Upper lobe of left lung (tissue), 6 donors: ENCODE data around the gene RPL31. TPM values are rescaled to one million over a fixed set of nuclear protein-coding genes. Genes with fewer than 3 reads are reported as not detected.

Experiments
- ATAC-seq, 2 donors: fragments of 200-7000 bp; cut with Tn5 transposase; one replicate each; pipeline ENCODE4 v1.9.1; 2022; ENCODE audit warnings: mild to moderate bottlenecking in 2 of 2, moderate library complexity in 2 of 2; ENCODE audit not compliant: low FRiP score in 2 of 2
- DNase-seq, 2 donors: peaks; one replicate each; pipeline ENCODE4 v3.0.0-alpha.2; 2019 to 2020
- H3K27ac ChIP-seq, 4 donors: fragments of 200-600 bp; sonication (generic); one replicate each; pipeline ENCODE4 v1.5.1; 2016 to 2019
- H3K27me3 ChIP-seq, 4 donors: fragments of 200-600 bp; sonication (generic); one replicate each; pipeline ENCODE4 v1.5.1; 2017 to 2019
- H3K36me3 ChIP-seq, 4 donors: fragments of 200-600 bp; sonication (generic); one replicate each; pipeline ENCODE4 v1.5.1; 2016 to 2019
- H3K4me1 ChIP-seq, 4 donors: fragments of 200-600 bp; sonication (generic); one replicate each; pipeline ENCODE4 v1.5.1; 2018 to 2019
- H3K4me3 ChIP-seq, 4 donors: fragments of 200-600 bp; sonication (generic); one replicate each; pipeline ENCODE4 v1.5.1; 2017 to 2019; ENCODE audit warnings: mild to moderate bottlenecking in 2 of 4, moderate library complexity in 1 of 4
- H3K9me3 ChIP-seq, 4 donors: fragments of 200-600 bp; sonication (generic); one replicate each; pipeline ENCODE4 v1.5.1; 2018 to 2019
- CTCF ChIP-seq, 6 experiments: fragments of 450-650 bp in 4 of 6; fragments of 200-600 bp in 2 of 6; sonication (generic) in 2 of 6; IDR thresholded peaks; one replicate each; pipeline ENCODE4 v1.5.1; 2016 to 2019; ENCODE audit warnings: antibody characterized with exemption in 6 of 6
- EP300 ChIP-seq, 4 donors: sonication (generic); formaldehyde crosslinking; IDR thresholded peaks; one replicate each; pipeline ENCODE4 v1.5.1; 2017; ENCODE audit warnings: antibody characterized with exemption in 4 of 4, control low read depth in 2 of 4
- POLR2A ChIP-seq, 4 donors: fragments of 450-650 bp; IDR thresholded peaks; one replicate each; pipeline ENCODE4 v1.5.1; 2016 to 2017; ENCODE audit warnings: antibody characterized with exemption in 4 of 4, mild to moderate bottlenecking in 2 of 4
- POLR2AphosphoS5 ChIP-seq, 2 donors: sonication (generic); formaldehyde crosslinking; IDR thresholded peaks; one replicate each; pipeline ENCODE4 v1.5.1; 2017; ENCODE audit warnings: antibody characterized with exemption in 2 of 2
- WGBS, 2 donors: methylation state at CpG; one replicate each; pipeline ENCODE4 v1.1.5; 2017 to 2018; 5-methylcytosine and 5-hydroxymethylcytosine counted together
- total RNA-seq, 6 donors: library from RNA; depleted of rRNA in 4 of 6; stranded (reverse); fragments of >200 nt in 4 of 6; gene quantifications; one replicate each; pipeline versions ENCODE4 v1.1.0 to v1.2.1, GENCODE V29; 2016 to 2021
- donor health status: DM: no; HTN: no; CAD: no; lungs with moderate emphysema.
- donor health status: DM: no; HTN: yes; CAD: no; lungs with severe emphysema.

RPL31 gene
- total RNA-seq, 6 donors from 2014 or later, result 422 to 1,166 (median 1,010) TPM

DNA sequence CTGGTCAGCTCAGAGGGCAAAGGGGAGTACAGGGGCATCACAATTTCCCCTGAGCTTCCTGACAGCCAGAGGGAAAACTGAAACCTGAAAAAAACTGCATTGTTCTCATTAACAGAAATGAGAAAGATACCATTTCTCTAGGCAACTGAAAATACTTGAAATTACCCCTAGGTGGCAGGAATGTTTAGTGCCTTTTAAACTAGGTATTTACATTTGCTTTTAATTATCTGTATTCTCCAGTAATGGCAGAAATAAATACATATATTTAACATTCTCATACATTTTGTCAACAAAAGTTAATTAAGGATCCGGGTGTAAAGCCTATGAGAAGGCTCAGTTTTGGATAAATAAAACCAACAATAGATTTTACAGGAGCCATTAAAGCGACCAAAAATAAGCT, 34.5 kb downstream of the RPL31 start:
- no peak overlapping the region for H3K4me3 ChIP-seq
- TF ChIP-seq POLR2AphosphoS5 (IDR thresholded peaks at IDR 0.05) (no peak), POLR2A (IDR thresholded peaks at IDR 0.05) (no peak), CTCF (IDR thresholded peaks at IDR 0.05) (peak in 5 of 6 experiments; percentile 33 to 49 (median 46)), EP300 (IDR thresholded peaks at IDR 0.05) (no peak)
- no peak for DNase-seq
- no peaks in the 10 kb centered on the region for H3K27me3 ChIP-seq
- peaks cover 0 to 4% (median 2%) of the 10 kb centered on the region in 4 donors for H3K4me1 ChIP-seq
- no peak overlapping the region for H3K27ac ChIP-seq
- H3K36me3 ChIP-seq, result peaks cover 9 to 85% (median 46%) of the 10 kb centered on the region in 4 donors
- ATAC-seq, result no peak
- no peaks in the 10 kb centered on the region for H3K9me3 ChIP-seq
- 85% methylated on average over 2 of the region's 2 CpGs for WGBS, 2 donors

- Histone ChIP-seq H3K4me3 (no peak overlapping the region), H3K9me3 (no peaks in the 10 kb centered on the region), H3K4me1 (peaks cover 0 to 4% (median 0%) of the 10 kb centered on the region in 4 donors), H3K27ac (no peak overlapping the region), H3K27me3 (no peaks in the 10 kb centered on the region), H3K36me3 (peaks cover 9 to 79% (median 46%) of the 10 kb centered on the region in 4 donors)
- TF ChIP-seq EP300 (IDR thresholded peaks at IDR 0.05), result no peak
- no peak for TF ChIP-seq CTCF (IDR thresholded peaks at IDR 0.05)
- TF ChIP-seq POLR2AphosphoS5 (IDR thresholded peaks at IDR 0.05), result no peak
- no peak for TF ChIP-seq POLR2A (IDR thresholded peaks at IDR 0.05)
- 88 to 94% methylated on average over 16 to 19 of the region's 19 CpGs for WGBS, 2 donors
- DNase-seq (peak in 1 of 2 donors; percentile 56), ATAC-seq (no peak)
Observed at GRCh38 chr2:101037161-101037755, 35.2 kb downstream of the RPL31 start.

DNA sequence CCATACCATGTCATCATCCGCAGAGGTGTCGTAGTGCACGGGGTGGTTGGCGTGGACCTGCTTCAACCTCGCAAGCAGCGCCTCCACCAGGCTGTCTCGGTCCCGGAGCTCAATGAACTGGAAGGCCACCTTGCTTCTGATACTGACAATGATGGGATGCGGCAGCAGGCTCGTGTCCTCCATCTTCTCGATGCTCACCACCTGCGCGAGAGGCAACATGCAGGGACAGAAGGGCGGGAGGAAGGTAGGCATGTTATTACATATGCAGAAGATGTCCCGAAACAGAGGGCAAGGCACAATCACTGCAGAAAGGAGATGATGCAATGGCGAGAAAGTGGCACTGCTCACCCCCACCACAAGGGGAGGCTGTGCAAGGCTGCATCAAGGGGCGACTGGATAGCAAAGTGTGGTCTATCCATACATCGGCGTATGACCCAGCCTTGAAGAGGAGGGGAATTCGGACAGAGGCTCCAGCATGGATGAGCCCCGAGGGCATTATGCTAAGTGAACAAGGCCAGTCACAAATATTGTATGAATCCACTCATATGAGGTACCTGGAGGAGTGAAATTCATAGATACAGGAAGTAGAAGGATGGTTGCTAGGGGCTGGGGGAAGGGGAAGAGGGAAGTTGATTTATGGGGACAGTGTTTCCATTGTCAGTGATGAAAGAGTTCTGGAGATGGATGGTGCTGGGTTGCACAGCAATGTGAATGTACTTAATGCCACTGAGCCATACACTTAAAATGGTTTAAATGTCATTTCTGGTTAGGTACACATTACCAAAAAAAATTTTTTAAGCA, 36.6 kb downstream of the RPL31 start:
- no peak for ATAC-seq
- no peaks in the 10 kb centered on the region for H3K9me3 ChIP-seq
- H3K4me1 ChIP-seq, result peaks cover 0 to 4% (median 0%) of the 10 kb centered on the region in 4 donors
- no peak overlapping the region for H3K4me3 ChIP-seq
- H3K27ac ChIP-seq, result peak overlapping the region in 1 of 4 donors; percentile 1
- peak in 4 of 6 experiments; percentile 55 to 64 (median 56) for TF ChIP-seq CTCF (IDR thresholded peaks at IDR 0.05)
- TF ChIP-seq POLR2AphosphoS5 (IDR thresholded peaks at IDR 0.05), result no peak
- no peak for TF ChIP-seq POLR2A (IDR thresholded peaks at IDR 0.05)
- TF ChIP-seq EP300 (IDR thresholded peaks at IDR 0.05), result no peak
- 87 to 94% methylated on average over 21 of the region's 21 CpGs for WGBS, 2 donors
- no peak for DNase-seq
- H3K36me3 ChIP-seq, result peaks cover 4 to 68% (median 46%) of the 10 kb centered on the region in 4 donors
- H3K27me3 ChIP-seq, result no peaks in the 10 kb centered on the region

DNA sequence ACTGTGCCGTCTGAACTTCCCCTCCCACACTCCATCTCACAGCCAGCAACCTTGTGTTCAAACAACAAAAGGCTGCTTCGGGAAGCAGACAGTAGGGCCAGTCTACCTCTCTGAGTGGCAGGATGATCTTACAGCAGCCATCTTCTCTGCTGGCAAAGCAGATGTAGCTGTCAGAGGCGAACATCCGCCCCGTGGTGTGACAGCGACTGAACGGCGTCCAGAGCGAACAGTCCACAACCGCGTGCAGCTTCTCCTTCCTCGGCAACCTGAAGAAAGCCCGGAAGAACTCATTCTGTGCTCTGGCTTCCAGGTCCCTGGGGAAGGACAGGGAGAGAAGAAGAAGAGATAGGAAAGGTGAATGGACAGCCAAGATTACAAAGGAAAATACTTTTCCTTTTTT, 38.0 kb downstream of the RPL31 start:
- Histone ChIP-seq H3K9me3 (no peaks in the 10 kb centered on the region), H3K27ac (peak overlapping the region in 1 of 4 donors; percentile 1), H3K27me3 (no peaks in the 10 kb centered on the region), H3K4me1 (peaks cover 0 to 4% (median 0%) of the 10 kb centered on the region in 4 donors), H3K36me3 (peaks cover 4 to 55% (median 35%) of the 10 kb centered on the region in 4 donors), H3K4me3 (no peak overlapping the region)
- TF ChIP-seq POLR2A (IDR thresholded peaks at IDR 0.05) (no peak), POLR2AphosphoS5 (IDR thresholded peaks at IDR 0.05) (no peak), EP300 (IDR thresholded peaks at IDR 0.05) (no peak), CTCF (IDR thresholded peaks at IDR 0.05) (no peak)
- WGBS, 2 donors, result 88 to 91% methylated on average over 13 of the region's 13 CpGs
- no peak for ATAC-seq
- DNase-seq, result no peak
